Loucy (cell line): ENCODE data around the gene GABBR2.

ENCODE experiments used
- EZH2phosphoT487 ChIP-seq: fragments of 200-600 bp; IDR thresholded peaks from 2 replicates; pipeline ENCODE4 v1.6.1; 2018; ENCODE audit warnings: antibody characterized with exemption, mild to moderate bottlenecking, moderate library complexity, borderline replicate concordance
- TF ChIP-seq, protein P1 (sequence below): fragments of 200-600 bp; sonication (generic); conservative IDR thresholded peaks from 2 replicates; pipeline ENCODE4 v1.5.1; 2014; ENCODE audit warnings: mild to moderate bottlenecking, antibody characterized with exemption, low read length

DNA sequence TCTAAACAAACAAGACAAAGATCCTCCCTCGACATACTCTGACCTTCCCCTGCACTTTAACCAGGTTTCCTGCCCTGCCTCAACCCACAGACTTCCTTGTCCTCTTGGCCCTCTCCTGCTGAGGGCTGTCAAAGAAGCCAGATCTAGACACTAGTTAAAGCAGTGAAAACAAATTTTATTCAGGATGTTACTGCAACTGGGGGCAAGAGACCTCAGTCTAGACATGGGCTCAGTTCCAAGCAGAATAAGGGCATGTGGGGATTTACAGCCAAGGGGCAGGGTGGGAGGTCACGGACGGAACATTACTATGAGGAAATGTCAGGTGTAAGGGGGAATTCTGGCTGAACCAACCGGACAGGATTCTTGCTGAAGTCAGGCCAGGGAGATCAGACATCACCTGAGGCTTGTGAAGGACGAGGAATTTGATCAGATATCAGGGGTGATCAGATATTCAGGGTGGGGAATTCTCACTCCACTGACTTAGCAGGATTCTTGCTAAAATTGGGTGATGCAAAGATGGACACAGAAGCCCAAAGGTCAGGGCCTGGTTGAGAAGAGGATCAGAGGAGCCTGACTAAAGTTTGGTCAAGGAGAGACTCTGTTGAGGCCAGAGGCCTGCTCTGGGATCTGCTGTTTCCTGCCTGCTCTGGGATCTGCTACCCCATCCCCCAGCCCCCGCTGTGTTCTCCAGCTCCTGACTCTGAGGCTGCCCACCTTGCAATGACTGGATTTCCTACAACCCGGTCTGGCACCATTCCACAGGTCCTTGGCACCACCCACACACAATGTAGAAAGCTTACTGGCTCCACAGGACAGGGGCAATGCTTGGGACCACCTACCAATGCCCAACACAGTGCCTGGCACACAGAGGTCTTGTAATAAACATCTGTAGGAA, 21.5 kb downstream of the GABBR2 start:
- TF ChIP-seq, protein P1, sequence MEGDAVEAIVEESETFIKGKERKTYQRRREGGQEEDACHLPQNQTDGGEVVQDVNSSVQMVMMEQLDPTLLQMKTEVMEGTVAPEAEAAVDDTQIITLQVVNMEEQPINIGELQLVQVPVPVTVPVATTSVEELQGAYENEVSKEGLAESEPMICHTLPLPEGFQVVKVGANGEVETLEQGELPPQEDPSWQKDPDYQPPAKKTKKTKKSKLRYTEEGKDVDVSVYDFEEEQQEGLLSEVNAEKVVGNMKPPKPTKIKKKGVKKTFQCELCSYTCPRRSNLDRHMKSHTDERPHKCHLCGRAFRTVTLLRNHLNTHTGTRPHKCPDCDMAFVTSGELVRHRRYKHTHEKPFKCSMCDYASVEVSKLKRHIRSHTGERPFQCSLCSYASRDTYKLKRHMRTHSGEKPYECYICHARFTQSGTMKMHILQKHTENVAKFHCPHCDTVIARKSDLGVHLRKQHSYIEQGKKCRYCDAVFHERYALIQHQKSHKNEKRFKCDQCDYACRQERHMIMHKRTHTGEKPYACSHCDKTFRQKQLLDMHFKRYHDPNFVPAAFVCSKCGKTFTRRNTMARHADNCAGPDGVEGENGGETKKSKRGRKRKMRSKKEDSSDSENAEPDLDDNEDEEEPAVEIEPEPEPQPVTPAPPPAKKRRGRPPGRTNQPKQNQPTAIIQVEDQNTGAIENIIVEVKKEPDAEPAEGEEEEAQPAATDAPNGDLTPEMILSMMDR, result no peak
- TF ChIP-seq EZH2phosphoT487, result no peak
